Heart left ventricle (tissue), 16 donors: ENCODE measurements around the gene LCA5L. TPM values are rescaled to one million over a fixed set of nuclear protein-coding genes. Genes with fewer than 3 reads are reported as not detected.
A peak's percentile ranks its signal among the peaks of the same experiment; 100 is the strongest.
"Not testable (repeated sequence)": the region's sequence is repeated elsewhere in the genome, so short reads cannot be mapped to it uniquely, and the experiment has no call there.

Experiments used
- ATAC-seq, 4 donors: fragments of 200-7000 bp; cut with Tn5 transposase; one replicate each; pipeline ENCODE4 v1.9.1; 2020 to 2022; ENCODE audit warnings: moderate library complexity in 4 of 4, mild to moderate bottlenecking in 3 of 4, moderate number of reproducible peaks in 1 of 4
- DNase-seq, 5 donors: peaks; one replicate each; pipeline ENCODE4 v3.0.0-alpha.2; 2020
- H3K27ac ChIP-seq, 12 donors: fragments of 200-600 bp; sonication (generic) in 4 of 12; one replicate each; pipeline versions ENCODE4 v1.5.0 to v1.8.0; 2016 to 2022; ENCODE audit warnings: mild to moderate bottlenecking in 2 of 12
- H3K27me3 ChIP-seq, 9 donors: fragments of 200-600 bp; sonication (generic) in 2 of 9; one replicate each; pipeline versions ENCODE4 v1.5.1 to v1.8.0; 2016 to 2022; ENCODE audit warnings: mild to moderate bottlenecking in 3 of 9
- H3K36me3 ChIP-seq, 9 donors: fragments of 200-600 bp; sonication (generic) in 2 of 9; one replicate each; pipeline versions ENCODE4 v1.5.0 to v1.8.0; 2018 to 2022; ENCODE audit warnings: mild to moderate bottlenecking in 2 of 9
- H3K4me1 ChIP-seq, 12 donors: fragments of 200-600 bp; sonication (generic) in 4 of 12; one replicate each; pipeline versions ENCODE4 v1.5.0 to v1.8.0; 2016 to 2022; ENCODE audit warnings: mild to moderate bottlenecking in 3 of 12
- H3K4me3 ChIP-seq, 12 donors: fragments of 200-600 bp; sonication (generic) in 4 of 12; one replicate each; pipeline versions ENCODE4 v1.5.0 to v1.8.0; 2017 to 2022; ENCODE audit warnings: mild to moderate bottlenecking in 9 of 12, moderate library complexity in 4 of 12
- H3K9me3 ChIP-seq, 12 donors: fragments of 200-600 bp; sonication (generic) in 4 of 12; one replicate each; pipeline versions ENCODE4 v1.5.0 to v1.8.0; 2016 to 2022; ENCODE audit warnings: mild to moderate bottlenecking in 1 of 12
- POLR2A ChIP-seq, 2 donors: fragments of 450-650 bp; IDR thresholded peaks; one replicate each; pipeline ENCODE4 v1.6.1; 2017; ENCODE audit warnings: antibody characterized with exemption in 2 of 2, mild to moderate bottlenecking in 2 of 2, moderate library complexity in 2 of 2
- WGBS, 4 donors: extraction: QIAGEN DNeasy Blood & Tissue Kit in 2 of 4; methylation state at CpG; one replicate each; pipeline versions ENCODE4 v1.1.5 to v1.1.7; 2013 to 2018; 5-methylcytosine and 5-hydroxymethylcytosine counted together
- intact Hi-C, 10 donors: fragments of 100-400 bp; cut with DNase I; formaldehyde crosslinking; loops; one replicate each; pipeline versions ENCODE4 v1.11.1 to v1.14.2; 2022
- polyA plus RNA-seq, 2 donors: library from polyadenylated mRNA; stranded (reverse); fragments of 200-250 nt; gene quantifications; one replicate each; pipeline ENCODE4 v1.2.3, GENCODE V29; 2013
- total RNA-seq, 9 donors: library from RNA; depleted of rRNA in 2 of 9; stranded (reverse); fragments of >200 nt in 2 of 9; fragmentation: NEBNext Ultra II Directional in 3 of 9; extraction: Animal tissue kit (Norgen Biotek cat#: 25700) in 3 of 9; gene quantifications; one replicate each; pipeline versions ENCODE4 v1.1.0 to v1.2.4, GENCODE V29; 2016 to 2023
- TF ChIP-seq, protein P1 (sequence below), 12 donors: fragments of 200-600 bp; sonication (generic) in 4 of 12; IDR thresholded peaks; one replicate each; pipeline versions ENCODE4 v1.5.0 to v1.8.0; 2018 to 2022; ENCODE audit warnings: antibody characterized with exemption in 12 of 12, mild to moderate bottlenecking in 5 of 12
- donor health status: ischemic (EF 13 %, LVEDD 7.1; RV severe dilation, severe dysfunction).
- donor health status: healthy with polysubstance abuse.
- donor health status: DM: no; HTN: yes; CAD: no.
- donor health status: DM: no; HTN: no; CAD: no.
- donor health status: ischemic (EF 25% LVEDD 6.9; RV normal size, moderate dysfunction).
- donor health status: ischemic (EF 25% LVEDD 5.7; RV mildly dilated, moderate dysfunction).
- donor health status: healthy.
- donor health status: DM: yes; HTN: yes; CAD: no.
- donor health status: ischemic (EF 35%, LVEDD 5.7; RV mildly dilated, moderate dysfunction).
- donor health status: nonischemic (EF 11% LVEDD 7.7; RV severe dilation, severe dysfunction).
- donor health status: DM: yes; HTN: yes; CAD: no.
- donor health status: PGD.
- donor health status: ischemic (EF 29% LVEDD 5.4; RV normal size, mild dysfunction).
- donor health status: nonischemic (EF 23%, LVEDD 6.1; RV moderate dilation, normal function).

The LCA5L gene
- total and polyA plus RNA-seq, 11 donors = 0.65 to 1.5 (median 1.0) TPM; not detected in 2

GRCh38 chr21:39384674-39385298 is 60.8 kb downstream of the LCA5L start:
- ATAC-seq (no peak), DNase-seq (no peak)
- WGBS, 4 donors = 84 to 89% (median 85%) methylated on average over 8 to 13 of the region's 13 CpGs
- H3K36me3 ChIP-seq = no peaks in the 10 kb centered on the region
- intact Hi-C loops = loop anchor here in 8 of 10 donors (5.0 to 10.0 kb wide), 6 partner anchors 32 to 202 kb away; partner anchors contain the start of genes PSMG1 (in 5 of the 8), HMGN1 (in 3 of the 8), BRWD1 (in 1 of the 8) and LCA5L (in 1 of the 8)
- H3K4me1 ChIP-seq = peaks cover 0 to 46% (median 27%) of the 10 kb centered on the region in 12 donors
- peak overlapping the region in 5 of 12 donors; percentile 27 to 58 (median 54) for H3K4me3 ChIP-seq
- H3K27me3 ChIP-seq = no peaks in the 10 kb centered on the region
- no peaks in the 10 kb centered on the region for H3K9me3 ChIP-seq
- TF ChIP-seq, protein P1, sequence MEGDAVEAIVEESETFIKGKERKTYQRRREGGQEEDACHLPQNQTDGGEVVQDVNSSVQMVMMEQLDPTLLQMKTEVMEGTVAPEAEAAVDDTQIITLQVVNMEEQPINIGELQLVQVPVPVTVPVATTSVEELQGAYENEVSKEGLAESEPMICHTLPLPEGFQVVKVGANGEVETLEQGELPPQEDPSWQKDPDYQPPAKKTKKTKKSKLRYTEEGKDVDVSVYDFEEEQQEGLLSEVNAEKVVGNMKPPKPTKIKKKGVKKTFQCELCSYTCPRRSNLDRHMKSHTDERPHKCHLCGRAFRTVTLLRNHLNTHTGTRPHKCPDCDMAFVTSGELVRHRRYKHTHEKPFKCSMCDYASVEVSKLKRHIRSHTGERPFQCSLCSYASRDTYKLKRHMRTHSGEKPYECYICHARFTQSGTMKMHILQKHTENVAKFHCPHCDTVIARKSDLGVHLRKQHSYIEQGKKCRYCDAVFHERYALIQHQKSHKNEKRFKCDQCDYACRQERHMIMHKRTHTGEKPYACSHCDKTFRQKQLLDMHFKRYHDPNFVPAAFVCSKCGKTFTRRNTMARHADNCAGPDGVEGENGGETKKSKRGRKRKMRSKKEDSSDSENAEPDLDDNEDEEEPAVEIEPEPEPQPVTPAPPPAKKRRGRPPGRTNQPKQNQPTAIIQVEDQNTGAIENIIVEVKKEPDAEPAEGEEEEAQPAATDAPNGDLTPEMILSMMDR (IDR thresholded peaks at IDR 0.05) = no peak
- TF ChIP-seq POLR2A (IDR thresholded peaks at IDR 0.05) = no peak
- H3K27ac ChIP-seq = peak overlapping the region in 8 of 12 donors; percentile 56 to 85 (median 68)

- H3K27ac ChIP-seq, ATAC-seq, DNase-seq, H3K4me3 ChIP-seq, H3K27me3 ChIP-seq, H3K36me3 ChIP-seq, H3K9me3 ChIP-seq: not testable (repeated sequence)
- peaks cover 0 to 31% (median 18%) of the 10 kb centered on the region in 12 donors for H3K4me1 ChIP-seq
- 95 to 99% (median 96%) methylated on average over 7 of the region's 7 CpGs for WGBS, 4 donors
- intact Hi-C loops = loop anchor here in 3 of 10 donors (10.0 kb wide), 2 partner anchors 63 to 197 kb away; partner anchors contain the start of genes PSMG1 (in 3 of the 3) and LCA5L (in 1 of the 3)
Measured at GRCh38 chr21:39382096-39382495, 63.5 kb downstream of the LCA5L start.

GRCh38 chr21:39381009-39381408 is 64.6 kb downstream of the LCA5L start:
- peak overlapping the region; percentile 49 to 99 (median 82) for H3K4me3 ChIP-seq
- no peak for ATAC-seq
- no peaks in the 10 kb centered on the region for H3K9me3 ChIP-seq
- H3K36me3 ChIP-seq = no peaks in the 10 kb centered on the region
- no peak for DNase-seq
- no peaks in the 10 kb centered on the region for H3K27me3 ChIP-seq
- peak overlapping the region; percentile 79 to 97 (median 88) for H3K27ac ChIP-seq
- intact Hi-C loops = loop anchor here in 5 of 10 donors (2.0 to 10.0 kb wide), 5 partner anchors 32 to 196 kb away; partner anchors contain the start of genes PSMG1 (in 3 of the 5), BRWD1 (in 1 of the 5), HMGN1 (in 1 of the 5) and LCA5L (in 1 of the 5)
- no peak for TF ChIP-seq POLR2A (IDR thresholded peaks at IDR 0.05)
- TF ChIP-seq, protein P1 (IDR thresholded peaks at IDR 0.05) = no peak
- peaks cover 0 to 25% (median 11%) of the 10 kb centered on the region in 12 donors for H3K4me1 ChIP-seq
- 23 to 30% (median 28%) methylated on average over 12 of the region's 12 CpGs for WGBS, 4 donors

DNA sequence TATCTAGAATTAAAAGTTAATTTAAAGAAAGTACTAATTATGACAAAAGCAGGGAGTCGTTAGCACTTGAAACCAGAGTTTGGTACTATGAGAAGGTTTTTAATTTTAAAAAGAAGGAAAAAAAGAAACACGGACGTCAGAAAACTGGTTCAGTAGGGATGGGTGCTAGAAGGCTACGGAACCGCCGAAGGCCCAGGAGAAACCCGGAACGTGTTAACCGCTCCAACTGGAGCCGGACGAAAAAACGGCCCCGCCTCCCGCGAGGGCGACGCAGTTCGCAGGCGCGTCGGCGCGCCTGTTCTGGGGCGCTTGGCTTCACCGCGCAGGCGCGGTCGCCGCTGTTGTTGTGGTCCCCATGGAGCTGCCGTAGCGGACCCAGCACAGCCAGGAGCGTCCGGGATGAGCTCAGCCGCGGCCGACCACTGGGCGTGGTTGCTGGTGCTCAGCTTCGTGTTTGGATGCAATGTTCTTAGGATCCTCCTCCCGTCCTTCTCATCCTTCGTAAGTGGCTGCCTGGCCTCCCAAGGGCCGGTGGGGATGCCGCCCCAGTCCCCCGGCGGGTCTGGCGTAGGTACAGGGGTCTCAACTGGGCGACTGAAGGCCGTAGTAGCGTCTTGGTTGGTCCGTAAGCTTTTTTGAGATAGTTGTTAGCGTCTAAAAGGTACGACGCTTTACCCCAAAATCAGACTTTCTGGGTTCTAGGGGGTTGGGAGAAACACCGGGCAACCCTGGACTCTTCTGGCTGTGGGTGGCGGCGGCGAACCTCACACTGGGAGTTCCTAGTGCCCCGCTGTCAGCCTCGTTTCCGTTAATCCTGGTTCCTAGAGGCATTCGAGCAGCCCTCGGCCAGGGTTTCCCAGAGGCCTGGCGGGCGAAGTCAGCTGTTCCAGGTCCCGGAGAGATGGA is 65.3 kb downstream of the LCA5L start:
- peak; percentile 96 to 99 (median 99) for ATAC-seq
- TF ChIP-seq, protein P1 (IDR thresholded peaks at IDR 0.05) = no peak
- TF ChIP-seq POLR2A (IDR thresholded peaks at IDR 0.05) = peak in 1 of 2 donors; percentile 80
- H3K27ac ChIP-seq = peak overlapping the region; percentile 79 to 97 (median 88)
- 0 to 1% (median 1%) methylated on average over 61 to 65 of the region's 65 CpGs for WGBS, 4 donors
- H3K4me1 ChIP-seq = peaks cover 0 to 20% (median 10%) of the 10 kb centered on the region in 12 donors
- no peaks in the 10 kb centered on the region for H3K9me3 ChIP-seq
- H3K27me3 ChIP-seq = peaks cover 0 to 4% (median 0%) of the 10 kb centered on the region in 9 donors
- intact Hi-C loops = loop anchor here in 5 of 10 donors (1.0 to 10.0 kb wide), 6 partner anchors 8 to 195 kb away; partner anchors contain the start of genes PSMG1 (in 3 of the 5), HMGN1 (in 2 of the 5), BRWD1 (in 1 of the 5) and LCA5L (in 1 of the 5)
- no peaks in the 10 kb centered on the region for H3K36me3 ChIP-seq
- peak overlapping the region; percentile 49 to 99 (median 82) for H3K4me3 ChIP-seq
- peak; percentile 95 to 99 (median 98) for DNase-seq
